ENCODE results near the gene DAB1.
"Not testable (repeated sequence)": the region's sequence is repeated elsewhere in the genome, so short reads cannot be mapped to it uniquely, and the experiment has no call there.

Gene DAB1

GRCh38 chr1:57101209-57101608, 322.7 kb downstream of the DAB1 start:
- no peak overlapping the region for H3K4me3 ChIP-seq (ENCODE audit: low read depth, low read length)
- TF ChIP-seq CTCF (IDR thresholded peaks at IDR 0.05; ENCODE audit: low read depth, low read length) = no peak

GRCh38 chr1:57094749-57095148, 329.1 kb downstream of the DAB1 start:
- no peak overlapping the region for H3K4me3 ChIP-seq (ENCODE audit: low read depth, low read length)
- TF ChIP-seq CTCF (IDR thresholded peaks at IDR 0.05; ENCODE audit: low read depth, low read length) = no peak

DNA sequence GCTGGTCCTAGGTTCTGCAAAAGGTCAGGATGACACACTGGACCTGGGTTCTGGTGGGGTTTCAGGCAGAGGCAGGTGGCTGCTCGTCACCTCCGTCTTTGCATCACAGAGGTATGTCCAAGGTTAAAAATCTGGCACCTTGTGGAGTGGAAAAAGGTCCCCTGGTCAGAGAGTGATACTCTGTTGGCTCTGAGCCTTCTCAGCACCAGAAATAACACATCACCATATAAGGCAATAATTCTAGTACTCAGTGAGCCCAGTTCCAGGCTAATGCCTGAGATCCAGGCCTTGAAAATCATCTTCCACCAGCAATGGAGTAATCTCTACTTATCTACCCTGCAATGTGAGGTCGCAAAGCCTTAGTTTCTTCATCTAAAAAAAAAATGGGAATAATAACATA, 330.7 kb downstream of the DAB1 start:
- TF ChIP-seq CTCF (IDR thresholded peaks at IDR 0.05; ENCODE audit: low read depth, low read length) = no peak
- H3K4me3 ChIP-seq (ENCODE audit: low read depth, low read length) = no peak overlapping the region

- H3K4me3 ChIP-seq (ENCODE audit: low read depth, low read length) = no peak overlapping the region
- no peak for TF ChIP-seq CTCF (IDR thresholded peaks at IDR 0.05; ENCODE audit: low read depth, low read length)
These were observed 332.2 kb downstream of the DAB1 start for GRCh38 chr1:57091642-57092041.

GRCh38 chr1:57089855-57090254, 334.0 kb downstream of the DAB1 start:
- H3K4me3 ChIP-seq (ENCODE audit: low read depth, low read length) = no peak overlapping the region
- TF ChIP-seq CTCF (IDR thresholded peaks at IDR 0.05; ENCODE audit: low read depth, low read length) = no peak

GRCh38 chr1:57089221-57089620, 334.6 kb downstream of the DAB1 start:
- no peak for TF ChIP-seq CTCF (IDR thresholded peaks at IDR 0.05; ENCODE audit: low read depth, low read length)
- H3K4me3 ChIP-seq (ENCODE audit: low read depth, low read length) = no peak overlapping the region

DNA sequence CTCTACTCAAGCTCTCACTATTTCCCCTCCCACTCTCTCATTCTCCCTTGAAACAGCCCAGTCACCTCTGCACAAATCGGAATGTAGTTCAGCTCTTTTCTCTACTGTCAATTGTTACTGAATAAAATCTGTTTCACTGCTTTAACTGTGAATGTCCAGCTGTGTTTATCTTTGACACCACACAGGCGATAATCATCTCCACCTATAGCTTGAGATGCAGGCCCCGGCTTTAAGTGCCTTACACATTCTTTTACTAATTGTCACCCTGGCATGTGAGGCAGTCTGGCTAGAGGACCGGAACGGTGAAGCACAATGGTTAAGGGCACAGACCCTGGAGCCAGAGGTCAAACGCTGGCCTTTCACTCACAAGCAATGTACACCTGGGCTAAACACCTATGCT, 335.2 kb downstream of the DAB1 start:
- no peak for TF ChIP-seq CTCF (IDR thresholded peaks at IDR 0.05; ENCODE audit: low read depth, low read length)
- H3K4me3 ChIP-seq (ENCODE audit: low read depth, low read length) = no peak overlapping the region

DNA sequence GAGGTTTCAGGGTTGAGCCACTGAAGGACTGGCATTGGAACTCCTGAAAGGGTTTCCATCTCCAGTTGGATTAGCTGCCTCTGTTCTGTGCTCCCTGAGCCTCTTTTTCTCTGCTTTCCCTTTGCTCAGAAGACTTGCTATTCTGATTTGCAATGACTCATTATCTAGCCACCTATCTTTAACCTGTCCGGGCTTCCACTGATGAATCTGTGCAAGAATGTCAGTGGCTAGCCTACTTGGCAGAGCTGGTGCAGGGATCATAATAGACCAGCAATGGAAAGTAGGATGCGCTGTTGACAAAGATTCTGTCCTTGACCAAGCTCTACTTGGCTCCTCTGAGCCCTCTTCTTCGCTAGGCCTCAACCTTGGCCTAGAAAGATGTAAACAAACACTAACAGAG, 336.2 kb downstream of the DAB1 start:
- not testable (repeated sequence) for H3K4me3 ChIP-seq (ENCODE audit: low read depth, low read length)
